ENCODE results near the gene TOLLIP.

Gene TOLLIP

DNA sequence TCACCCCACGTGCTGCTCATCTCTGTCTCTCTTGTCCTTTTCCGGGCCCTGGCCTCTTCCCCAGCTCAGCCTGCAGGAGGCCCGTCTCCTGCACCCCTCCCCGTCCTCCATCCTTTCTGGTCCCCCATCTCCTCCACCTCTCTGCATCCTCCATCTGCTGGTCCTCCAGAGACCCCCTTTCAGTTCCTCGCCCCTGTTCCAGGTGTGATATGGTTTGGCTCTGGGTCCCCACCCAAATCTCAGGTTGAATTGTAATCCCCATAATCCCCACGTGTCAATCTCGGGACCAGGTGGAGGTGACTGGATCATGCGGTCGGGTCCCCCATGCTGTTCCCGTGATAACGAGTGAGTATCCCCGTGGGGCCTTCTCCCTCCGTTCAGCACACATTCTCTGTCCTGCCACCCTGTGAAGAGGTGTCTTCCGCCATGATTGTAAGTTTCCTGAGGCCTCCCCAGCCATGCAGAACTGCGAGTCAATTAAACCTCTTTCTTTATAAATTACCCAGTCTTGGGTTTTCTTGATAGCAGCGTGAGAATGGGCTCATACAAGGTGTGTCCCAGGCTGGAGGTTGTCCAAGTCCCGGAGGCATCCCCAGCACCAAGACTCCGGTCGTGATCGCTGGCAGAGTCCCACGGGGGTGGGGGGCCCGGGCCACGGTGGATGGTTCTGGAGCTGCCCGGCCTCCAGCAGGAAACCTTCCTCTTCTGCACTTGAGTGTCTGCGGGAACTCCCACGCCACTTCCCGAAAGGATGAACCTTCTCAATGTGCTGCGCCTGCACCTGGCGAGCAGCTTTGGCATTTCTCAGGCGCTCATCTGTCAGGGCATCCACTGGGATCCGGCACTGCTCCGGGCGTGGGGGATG, 29.0 kb upstream of the TOLLIP start:
- TF ChIP-seq, protein P1, sequence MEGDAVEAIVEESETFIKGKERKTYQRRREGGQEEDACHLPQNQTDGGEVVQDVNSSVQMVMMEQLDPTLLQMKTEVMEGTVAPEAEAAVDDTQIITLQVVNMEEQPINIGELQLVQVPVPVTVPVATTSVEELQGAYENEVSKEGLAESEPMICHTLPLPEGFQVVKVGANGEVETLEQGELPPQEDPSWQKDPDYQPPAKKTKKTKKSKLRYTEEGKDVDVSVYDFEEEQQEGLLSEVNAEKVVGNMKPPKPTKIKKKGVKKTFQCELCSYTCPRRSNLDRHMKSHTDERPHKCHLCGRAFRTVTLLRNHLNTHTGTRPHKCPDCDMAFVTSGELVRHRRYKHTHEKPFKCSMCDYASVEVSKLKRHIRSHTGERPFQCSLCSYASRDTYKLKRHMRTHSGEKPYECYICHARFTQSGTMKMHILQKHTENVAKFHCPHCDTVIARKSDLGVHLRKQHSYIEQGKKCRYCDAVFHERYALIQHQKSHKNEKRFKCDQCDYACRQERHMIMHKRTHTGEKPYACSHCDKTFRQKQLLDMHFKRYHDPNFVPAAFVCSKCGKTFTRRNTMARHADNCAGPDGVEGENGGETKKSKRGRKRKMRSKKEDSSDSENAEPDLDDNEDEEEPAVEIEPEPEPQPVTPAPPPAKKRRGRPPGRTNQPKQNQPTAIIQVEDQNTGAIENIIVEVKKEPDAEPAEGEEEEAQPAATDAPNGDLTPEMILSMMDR (IDR thresholded peaks at IDR 0.05; ENCODE audit: extremely low read depth, insufficient read depth, missing control alignments) = no peak
- DNase-seq (ENCODE audit: low spot score) = no peak
- in situ Hi-C loops (cut with MboI; ENCODE audit: low pct_unique_long_range_greater_than_20kb, low sequenced_read_pairs, unreplicated experiment) = no loop called here

GRCh38 chr11:1337647-1338007, 28.2 kb upstream of the TOLLIP start:
- no peak for DNase-seq (ENCODE audit: low spot score)
- in situ Hi-C loops (cut with MboI; ENCODE audit: low pct_unique_long_range_greater_than_20kb, low sequenced_read_pairs, unreplicated experiment) = no loop called here

GRCh38 chr11:1336836-1337646, 27.6 kb upstream of the TOLLIP start:
- in situ Hi-C loops (cut with MboI; ENCODE audit: low pct_unique_long_range_greater_than_20kb, low sequenced_read_pairs, unreplicated experiment) = no loop called here
- peak; percentile 30 for DNase-seq (ENCODE audit: low spot score)
- TF ChIP-seq, protein P1 (IDR thresholded peaks at IDR 0.05; ENCODE audit: extremely low read depth, insufficient read depth, missing control alignments) = no peak

More at GRCh38 chr11:1337647-1338007, 28.2 kb upstream of the TOLLIP start:
- TF ChIP-seq, protein P1 (IDR thresholded peaks at IDR 0.05; ENCODE audit: extremely low read depth, insufficient read depth, missing control alignments) = no peak

DNA sequence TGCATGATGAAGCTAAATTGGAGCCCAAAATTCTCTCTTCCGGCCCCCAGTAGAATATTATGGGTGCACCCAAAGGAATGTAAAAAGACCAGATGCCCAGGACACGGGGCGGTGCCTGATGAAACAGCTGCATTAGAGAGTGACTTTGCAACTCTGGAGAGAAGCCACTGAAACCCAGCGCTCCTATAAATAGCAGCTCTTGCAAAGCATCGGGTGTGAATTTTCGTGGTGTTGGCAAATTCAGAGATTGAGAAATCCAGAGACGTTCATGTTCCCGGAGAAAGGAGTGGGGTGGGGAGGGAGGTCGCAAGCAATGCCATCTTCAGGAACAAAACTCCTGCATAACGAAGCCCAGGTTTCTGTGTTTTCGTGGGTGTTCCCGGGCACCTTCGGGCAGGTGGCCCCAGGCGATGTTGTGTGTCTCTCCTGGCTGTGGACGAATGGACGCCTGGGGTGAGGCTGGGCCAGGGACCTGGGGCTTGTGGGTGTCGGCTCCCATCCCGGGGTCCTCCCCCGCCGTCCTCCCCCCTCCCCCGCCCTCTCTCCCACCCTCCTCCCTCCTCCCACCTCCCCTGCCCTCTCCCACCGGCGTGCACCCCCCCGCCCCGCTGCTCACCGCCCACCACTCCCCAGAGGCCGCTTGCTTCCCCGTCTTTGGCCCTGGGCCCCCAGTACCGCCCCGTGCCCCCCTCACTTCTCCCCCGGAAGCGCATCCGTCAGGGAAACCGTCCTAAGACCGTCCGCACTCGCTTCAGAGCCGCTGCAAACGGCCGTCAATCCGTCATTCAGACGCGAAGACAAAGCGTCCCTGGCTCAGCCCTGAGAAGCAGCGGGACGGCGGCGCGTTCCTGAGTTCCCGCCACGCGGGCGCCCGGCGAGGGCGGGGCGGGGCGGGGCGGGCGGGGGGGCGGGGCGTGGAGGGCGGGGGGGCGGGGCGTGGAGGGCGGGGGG, 26.7 kb upstream of the TOLLIP start:
- DNase-seq (ENCODE audit: low spot score) = peak; percentile 57
- in situ Hi-C loops (cut with MboI; ENCODE audit: low pct_unique_long_range_greater_than_20kb, low sequenced_read_pairs, unreplicated experiment) = no loop called here
- TF ChIP-seq, protein P1 (IDR thresholded peaks at IDR 0.05; ENCODE audit: extremely low read depth, insufficient read depth, missing control alignments) = no peak

DNA sequence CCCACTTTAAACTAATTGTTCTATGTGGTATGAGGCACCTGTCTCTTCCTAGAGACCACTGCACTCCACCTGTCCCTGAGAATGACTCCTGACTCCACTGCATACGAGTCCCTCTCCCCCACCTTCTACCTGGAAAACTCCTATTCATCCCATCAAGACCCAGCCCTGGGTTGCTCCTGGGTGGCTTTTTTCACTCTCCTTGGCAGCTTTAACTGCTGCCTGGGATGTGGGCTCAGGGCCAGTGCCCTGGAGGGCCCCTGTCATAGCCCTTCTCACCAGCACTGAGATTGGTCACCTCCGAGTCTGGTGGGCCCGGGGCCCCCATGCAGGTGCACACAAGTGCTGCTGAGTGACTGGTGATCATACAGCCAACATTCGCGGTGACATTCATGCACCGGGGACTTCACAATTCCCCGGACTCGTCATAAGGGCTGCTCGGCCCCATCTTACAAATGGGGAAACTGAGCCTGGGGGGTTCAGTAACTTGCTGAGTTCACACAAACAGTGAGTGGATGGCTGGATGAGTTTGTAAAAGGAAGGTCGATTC, 25.9 kb upstream of the TOLLIP start:
- DNase-seq (ENCODE audit: low spot score) = no peak
- in situ Hi-C loops (cut with MboI; ENCODE audit: low pct_unique_long_range_greater_than_20kb, low sequenced_read_pairs, unreplicated experiment) = no loop called here
- TF ChIP-seq, protein P1 (IDR thresholded peaks at IDR 0.05; ENCODE audit: extremely low read depth, insufficient read depth, missing control alignments) = no peak

All from GM13977 (cell line).